Activated CD8-positive, alpha-beta T cell treated with anti-CD3 and anti-CD28 coated beads, Interleukin-2, amount 10 ng/mL, durations not matched to agents 7 days and 5 days (primary cell): ENCODE measurements around the gene RNF13. TPM values are rescaled to one million over a fixed set of nuclear protein-coding genes. Genes with fewer than 3 reads are reported as not detected.
A peak's percentile ranks its signal among the peaks of the same experiment; 100 is the strongest.

ENCODE experiments used
- ATAC-seq: fragments of 150-1000 bp; cut with Tn5 transposase; one replicate; pipeline ENCODE4 v1.10.0; 2021; ENCODE audit warnings: moderate library complexity
- CTCF ChIA-PET: fragments of 350-600 bp; sonication (Branson Sonifier 250); formaldehyde crosslinking; loops from one replicate; lab custom pipeline; 2021; ENCODE audit warnings: antibody characterized with exemption; lab: Charles Lee
- POLR2A ChIA-PET: fragments of 350-600 bp; sonication (Branson Sonifier 250); formaldehyde crosslinking; loops from one replicate; lab custom pipeline; 2021; ENCODE audit warnings: antibody characterized with exemption; lab: Charles Lee
- DNase-seq: peaks from one replicate; pipeline ENCODE4 v3.0.0-alpha.2; 2020
- H3K27ac Mint-ChIP-seq: one replicate; pipeline ENCODE4 v1.8.0; 2021; ENCODE audit warnings: mild to moderate bottlenecking, mixed read lengths
- H3K27me3 Mint-ChIP-seq: one replicate; pipeline ENCODE4 v1.8.0; 2021; ENCODE audit warnings: low read depth, mixed read lengths
- H3K36me3 Mint-ChIP-seq: one replicate; pipeline ENCODE4 v1.8.0; 2021; ENCODE audit warnings: low read depth, mixed read lengths
- H3K4me1 Mint-ChIP-seq: one replicate; pipeline ENCODE4 v1.8.0; 2021; ENCODE audit warnings: low read depth, mixed read lengths
- H3K4me3 Mint-ChIP-seq: one replicate; pipeline ENCODE4 v1.8.0; 2021; ENCODE audit warnings: mild to moderate bottlenecking, mixed read lengths
- H3K9me3 Mint-ChIP-seq: one replicate; pipeline ENCODE4 v1.8.0; 2022; ENCODE audit warnings: mixed read lengths; ENCODE audit not compliant: insufficient read depth
- total RNA-seq, 2 experiments: library from RNA; stranded (reverse); gene quantifications; one replicate each; pipeline ENCODE4 v1.2.3, GENCODE V29; 2021

The RNF13 gene
- total RNA-seq, 2 experiments from 2014 or later: 30.6 to 31.3 TPM

- ATAC-seq (no peak), DNase-seq (no peak)
- Mint-ChIP-seq H3K4me1 (peaks cover 6% of the 10 kb centered on the region), H3K27ac (no peak overlapping the region), H3K36me3 (peaks cover 2% of the 10 kb centered on the region), H3K4me3 (no peak overlapping the region), H3K9me3 (no peaks in the 10 kb centered on the region), H3K27me3 (no peaks in the 10 kb centered on the region)
- CTCF ChIA-PET: interaction anchor here (2.8 kb wide), 1 partner anchor 7 kb away, joined by 21 read pairs; no protein-coding TSS in a partner anchor
- POLR2A ChIA-PET: no interaction called here
Observed at GRCh38 chr3:149959443-149959842, 146.4 kb downstream of the RNF13 start.

GRCh38 chr3:149963485-149963884, 150.5 kb downstream of the RNF13 start:
- ChIA-PET CTCF (interaction anchor here (1.3 kb wide), 1 partner anchor 220 kb away, joined by 3 read pairs; no protein-coding TSS in a partner anchor), POLR2A (no interaction called here)
- ATAC-seq: no peak
- no peaks in the 10 kb centered on the region for H3K4me1 Mint-ChIP-seq
- H3K4me3 Mint-ChIP-seq: no peak overlapping the region
- H3K27me3 Mint-ChIP-seq: peaks cover 3% of the 10 kb centered on the region
- no peak for DNase-seq
- no peaks in the 10 kb centered on the region for H3K9me3 Mint-ChIP-seq
- H3K36me3 Mint-ChIP-seq: no peaks in the 10 kb centered on the region
- H3K27ac Mint-ChIP-seq: no peak overlapping the region

- CTCF ChIA-PET: interaction anchor here (6.3 kb wide), 1 partner anchor 219 kb away, joined by 72 read pairs; no protein-coding TSS in a partner anchor
- H3K27ac Mint-ChIP-seq: no peak overlapping the region
- peaks cover 7% of the 10 kb centered on the region for H3K27me3 Mint-ChIP-seq
- POLR2A ChIA-PET: no interaction called here
- H3K9me3 Mint-ChIP-seq: no peaks in the 10 kb centered on the region
- no peak for ATAC-seq
- H3K4me3 Mint-ChIP-seq: no peak overlapping the region
- DNase-seq: no peak
- peaks cover 2% of the 10 kb centered on the region for H3K4me1 Mint-ChIP-seq
- peaks cover 2% of the 10 kb centered on the region for H3K36me3 Mint-ChIP-seq
Observed at GRCh38 chr3:149964291-149964690, 151.3 kb downstream of the RNF13 start.

DNA sequence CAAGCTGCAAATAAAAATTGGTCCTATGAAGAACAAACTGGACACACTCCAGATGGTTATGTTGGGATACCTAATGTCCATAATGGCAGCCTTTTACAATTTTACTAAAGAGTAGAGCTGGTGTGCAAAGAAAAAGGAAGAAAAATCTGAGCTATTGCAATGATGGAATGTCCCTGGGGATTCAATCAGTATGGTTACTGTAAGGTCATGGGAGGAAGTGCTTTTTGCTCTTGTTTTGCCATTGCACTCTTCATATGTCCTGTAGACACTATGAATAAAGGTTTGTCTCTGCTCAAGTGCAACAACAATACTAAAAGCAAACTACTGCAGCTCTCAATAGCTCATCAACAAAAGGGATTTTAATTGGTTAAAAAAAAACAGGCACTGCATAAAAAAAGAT, 152.3 kb downstream of the RNF13 start:
- DNase-seq (no peak), ATAC-seq (no peak)
- Mint-ChIP-seq H3K4me3 (no peak overlapping the region), H3K9me3 (no peaks in the 10 kb centered on the region), H3K27me3 (peaks cover 12% of the 10 kb centered on the region), H3K4me1 (peaks cover 7% of the 10 kb centered on the region), H3K36me3 (peaks cover 4% of the 10 kb centered on the region), H3K27ac (no peak overlapping the region)
- POLR2A ChIA-PET: no interaction called here
- CTCF ChIA-PET: interaction anchor here (3.0 to 6.3 kb wide), 2 partner anchors 7 to 218 kb away, joined by 21 to 72 read pairs; no protein-coding TSS in a partner anchor

DNA sequence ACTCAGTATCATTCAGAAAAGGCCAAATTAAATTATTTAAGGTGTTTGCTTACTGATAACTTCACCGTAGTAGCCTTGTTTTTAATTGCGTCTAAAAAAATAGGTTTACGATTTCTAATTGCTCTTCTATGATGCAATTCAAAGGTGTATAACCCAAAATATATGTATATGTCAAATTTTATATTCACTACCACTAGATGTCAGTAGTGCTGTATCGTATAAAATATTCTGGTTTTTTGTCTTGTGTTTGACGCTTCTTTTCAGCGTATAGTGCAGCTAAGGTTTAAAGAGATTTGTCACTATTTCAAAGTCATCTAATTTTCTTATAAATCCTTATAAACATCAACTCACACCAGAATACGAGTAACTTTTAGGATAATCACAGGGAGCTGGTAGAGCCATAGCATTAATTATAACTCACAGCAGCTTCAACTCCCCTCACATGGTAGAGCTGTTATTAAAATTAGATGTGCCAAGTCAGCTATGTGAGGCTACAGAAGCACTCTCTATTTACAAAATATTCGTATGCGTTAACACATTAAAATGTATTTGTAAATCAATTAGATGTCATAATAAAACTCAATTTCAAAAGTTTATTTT, 154.2 kb downstream of the RNF13 start:
- DNase-seq (no peak), ATAC-seq (no peak)
- POLR2A ChIA-PET: no interaction called here
- Mint-ChIP-seq H3K36me3 (peaks cover 4% of the 10 kb centered on the region), H3K4me3 (no peak overlapping the region), H3K27me3 (peaks cover 22% of the 10 kb centered on the region), H3K27ac (no peak overlapping the region), H3K9me3 (no peaks in the 10 kb centered on the region), H3K4me1 (peaks cover 15% of the 10 kb centered on the region)
- CTCF ChIA-PET: interaction anchor here (0.6 to 6.3 kb wide), 11 partner anchors 9 to 283 kb away, joined by 3 to 72 read pairs (median 4); no protein-coding TSS in a partner anchor

DNA sequence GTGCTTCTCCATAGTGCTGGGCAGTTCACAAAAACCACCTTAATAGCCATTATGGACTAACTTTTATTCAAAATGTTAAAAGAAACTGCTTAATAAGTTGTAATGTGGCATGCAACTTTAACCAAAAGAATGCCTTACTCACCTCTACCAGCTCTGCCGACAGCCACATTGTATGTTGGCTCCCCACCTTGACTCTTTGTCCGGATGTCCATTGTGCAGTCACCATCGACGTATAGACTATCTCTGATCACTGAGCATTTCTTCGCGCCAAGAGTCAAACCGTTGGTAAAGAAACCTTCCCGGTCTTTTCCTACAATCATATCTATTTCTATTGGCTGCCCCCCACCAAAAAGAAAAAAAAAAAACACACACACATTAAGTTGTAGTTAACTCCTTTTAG, 155.2 kb downstream of the RNF13 start:
- H3K27ac Mint-ChIP-seq: no peak overlapping the region

GRCh38 chr3:149969110-149969939, 156.3 kb downstream of the RNF13 start:
- H3K27ac Mint-ChIP-seq: no peak overlapping the region
- peaks cover 31% of the 10 kb centered on the region for H3K27me3 Mint-ChIP-seq
- H3K36me3 Mint-ChIP-seq: peaks cover 4% of the 10 kb centered on the region
- H3K9me3 Mint-ChIP-seq: no peaks in the 10 kb centered on the region
- ATAC-seq (no peak), DNase-seq (no peak)
- H3K4me3 Mint-ChIP-seq: peak overlapping the region; percentile 77
- H3K4me1 Mint-ChIP-seq: peaks cover 15% of the 10 kb centered on the region
- ChIA-PET POLR2A (no interaction called here), CTCF (interaction anchor here (1.0 to 6.3 kb wide), 4 partner anchors 8 to 526 kb away, joined by 3 to 72 read pairs (median 3); no protein-coding TSS in a partner anchor)

More for the DNA sequence above, 155.2 kb downstream of the RNF13 start:
- Mint-ChIP-seq H3K9me3 (no peaks in the 10 kb centered on the region), H3K36me3 (peaks cover 4% of the 10 kb centered on the region), H3K27me3 (peaks cover 24% of the 10 kb centered on the region), H3K4me3 (no peak overlapping the region), H3K4me1 (peaks cover 15% of the 10 kb centered on the region)
- POLR2A ChIA-PET: no interaction called here
- DNase-seq: no peak
- ATAC-seq: no peak
- CTCF ChIA-PET: interaction anchor here (1.2 to 6.3 kb wide), 5 partner anchors 9 to 215 kb away, joined by 3 to 72 read pairs (median 5); no protein-coding TSS in a partner anchor

DNA sequence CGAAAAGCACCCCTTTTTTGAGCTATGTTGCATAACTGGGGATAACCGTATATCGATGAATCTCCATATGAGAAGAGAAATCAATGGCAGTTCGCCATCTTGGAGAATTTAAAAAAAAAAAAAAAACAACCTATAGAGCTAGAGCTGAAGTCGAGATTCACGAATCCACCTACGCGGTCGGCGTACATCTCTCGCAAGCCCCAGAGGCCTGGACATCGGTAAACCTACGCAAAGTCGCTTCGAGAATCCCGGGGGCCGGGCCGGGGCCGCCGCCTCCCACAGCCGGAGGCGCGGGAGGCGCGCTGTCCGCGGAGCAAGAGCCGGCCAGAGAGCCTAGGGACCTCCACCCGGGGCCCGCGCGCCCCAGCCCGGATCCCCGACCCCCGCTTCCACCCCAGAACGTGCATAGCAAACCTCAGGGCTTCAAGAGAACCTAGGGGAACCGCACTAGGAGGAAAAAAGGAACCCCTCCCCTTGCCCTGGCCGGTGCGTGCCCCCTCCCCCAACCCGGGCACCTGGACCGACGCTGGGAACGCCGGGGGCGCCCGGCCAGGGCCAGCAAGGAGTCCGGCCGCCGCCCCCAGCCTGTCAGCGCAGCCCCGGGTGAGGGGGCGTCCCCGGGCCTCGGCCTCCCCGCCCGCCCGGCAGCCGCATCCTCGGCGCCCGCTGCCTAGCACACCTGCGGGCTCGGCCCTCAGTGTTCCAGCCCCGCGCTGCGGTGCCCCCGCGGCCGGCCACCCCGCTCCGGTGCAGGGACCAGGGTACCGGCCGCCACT, 157.1 kb downstream of the RNF13 start:
- peaks cover 15% of the 10 kb centered on the region for H3K4me1 Mint-ChIP-seq
- peaks cover 36% of the 10 kb centered on the region for H3K27me3 Mint-ChIP-seq
- H3K27ac Mint-ChIP-seq: no peak overlapping the region
- no peaks in the 10 kb centered on the region for H3K9me3 Mint-ChIP-seq
- H3K4me3 Mint-ChIP-seq: peak overlapping the region; percentile 77
- peaks cover 4% of the 10 kb centered on the region for H3K36me3 Mint-ChIP-seq
- peak; percentile 68 for DNase-seq
- CTCF ChIA-PET: interaction anchor here (1.0 to 6.3 kb wide), 3 partner anchors 213 to 526 kb away, joined by 3 to 72 read pairs (median 3); no protein-coding TSS in a partner anchor
- ATAC-seq: peak; percentile 66
- POLR2A ChIA-PET: no interaction called here

GRCh38 chr3:149970716-149971402, 157.8 kb downstream of the RNF13 start, which contains the start of gene PFN2:
Gene PFN2 (minus strand): TSS chr3:149970895. CDS start chr3:149970856, 39 bp downstream.
- CTCF ChIA-PET: interaction anchor here (0.9 kb wide), 1 partner anchor 543 kb away, joined by 3 read pairs; no protein-coding TSS in a partner anchor
- Mint-ChIP-seq H3K27me3 (peaks cover 43% of the 10 kb centered on the region), H3K4me1 (peaks cover 15% of the 10 kb centered on the region), H3K36me3 (peaks cover 4% of the 10 kb centered on the region), H3K9me3 (no peaks in the 10 kb centered on the region), H3K27ac (peak within 1 kb of the TSS; percentile 48), H3K4me3 (peak within 1 kb of the TSS; percentile 81)
- POLR2A ChIA-PET: no interaction called here
- DNase-seq (peak; percentile 43), ATAC-seq (peak; percentile 66)

GRCh38 chr3:149971403-149972075, 158.5 kb downstream of the RNF13 start:
- no peak for ATAC-seq
- ChIA-PET CTCF (interaction anchor here (0.9 kb wide), 1 partner anchor 542 kb away, joined by 3 read pairs; no protein-coding TSS in a partner anchor), POLR2A (interaction anchor here (0.7 kb wide), 1 partner anchor 213 kb away, joined by 3 read pairs; no protein-coding TSS in a partner anchor)
- Mint-ChIP-seq H3K4me1 (peaks cover 15% of the 10 kb centered on the region), H3K9me3 (no peaks in the 10 kb centered on the region), H3K27ac (peak overlapping the region; percentile 39), H3K36me3 (peaks cover 4% of the 10 kb centered on the region), H3K27me3 (peaks cover 49% of the 10 kb centered on the region), H3K4me3 (peak overlapping the region; percentile 81)
- peak; percentile 25 for DNase-seq
